NT2/D1 (cell line): ENCODE measurements around the gene CRTC1.

Source experiments
- DNase-seq: peaks from one replicate; pipeline ENCODE4 v3.0.0-alpha.2; 2011; ENCODE audit warnings: low read depth, low spot score
- H3K27me3 ChIP-seq: 2 replicates; pipeline ENCODE4 v1.6.0; 2011; ENCODE audit warnings: mild to moderate bottlenecking; ENCODE audit not compliant: insufficient read length, insufficient read depth
- H3K36me3 ChIP-seq: 2 replicates; pipeline ENCODE4 v1.6.1; 2011; ENCODE audit warnings: mild to moderate bottlenecking, low read length, mixed read lengths; ENCODE audit not compliant: insufficient read depth, insufficient read length
- H3K4me1 ChIP-seq: 2 replicates; pipeline ENCODE4 v1.5.1; 2011; ENCODE audit not compliant: insufficient read depth, insufficient read length
- H3K4me3 ChIP-seq: 2 replicates; pipeline ENCODE4 v1.5.1; 2011; ENCODE audit warnings: low read depth; ENCODE audit not compliant: insufficient read length
- H3K9ac ChIP-seq: 2 replicates; pipeline ENCODE4 v1.6.0; 2011; ENCODE audit warnings: low read depth; ENCODE audit not compliant: insufficient read length
- H3K9me3 ChIP-seq: 2 replicates; pipeline ENCODE4 v1.5.1; 2011; ENCODE audit warnings: mild to moderate bottlenecking, low read length; ENCODE audit not compliant: insufficient read depth
- SUZ12 ChIP-seq: IDR thresholded peaks from 2 replicates; pipeline ENCODE4 v1.6.1; 2011; ENCODE audit not compliant: insufficient read length, insufficient read depth; ENCODE audit errors: extremely low read depth
- YY1 ChIP-seq: IDR thresholded peaks from 2 replicates; pipeline ENCODE4 v1.6.1; 2011; ENCODE audit not compliant: insufficient read length, insufficient read depth
- ZNF274 ChIP-seq: IDR thresholded peaks from 2 replicates; pipeline ENCODE4 v1.6.1; 2011; ENCODE audit warnings: mild to moderate bottlenecking, low read depth, low read length

The CRTC1 gene

GRCh38 chr19:18666784-18667183, 16.7 kb upstream of the CRTC1 start:
- peaks cover 22% of the 10 kb centered on the region for H3K36me3 ChIP-seq
- H3K27me3 ChIP-seq: no peaks in the 10 kb centered on the region
- peaks cover 20% of the 10 kb centered on the region for H3K4me1 ChIP-seq
- no peak overlapping the region for H3K9ac ChIP-seq
- no peak overlapping the region for H3K4me3 ChIP-seq
- no peak for DNase-seq
- H3K9me3 ChIP-seq: no peaks in the 10 kb centered on the region
- TF ChIP-seq YY1 (no peak), SUZ12 (no peak), ZNF274 (no peak)

- H3K36me3 ChIP-seq: peaks cover 22% of the 10 kb centered on the region
- no peaks in the 10 kb centered on the region for H3K27me3 ChIP-seq
- no peaks in the 10 kb centered on the region for H3K9me3 ChIP-seq
- DNase-seq: no peak
- TF ChIP-seq SUZ12: no peak
- TF ChIP-seq ZNF274: no peak
- TF ChIP-seq YY1: no peak
- no peak overlapping the region for H3K4me3 ChIP-seq
- no peak overlapping the region for H3K9ac ChIP-seq
- H3K4me1 ChIP-seq: peaks cover 24% of the 10 kb centered on the region
Observed at GRCh38 chr19:18667531-18668251, 15.8 kb upstream of the CRTC1 start.

- no peak for DNase-seq
- peaks cover 22% of the 10 kb centered on the region for H3K36me3 ChIP-seq
Observed at GRCh38 chr19:18668252-18668631, 15.2 kb upstream of the CRTC1 start.

GRCh38 chr19:18668744-18669523, 14.5 kb upstream of the CRTC1 start:
- H3K27me3 ChIP-seq: no peaks in the 10 kb centered on the region
- no peak overlapping the region for H3K9ac ChIP-seq
- peaks cover 22% of the 10 kb centered on the region for H3K36me3 ChIP-seq
- no peak for TF ChIP-seq SUZ12
- no peak for TF ChIP-seq YY1
- no peak for TF ChIP-seq ZNF274
- H3K4me3 ChIP-seq: no peak overlapping the region
- DNase-seq: no peak
- H3K9me3 ChIP-seq: no peaks in the 10 kb centered on the region
- H3K4me1 ChIP-seq: peaks cover 16% of the 10 kb centered on the region

More at GRCh38 chr19:18668252-18668631, 15.2 kb upstream of the CRTC1 start:
- Histone ChIP-seq H3K9me3 (no peaks in the 10 kb centered on the region), H3K4me3 (no peak overlapping the region), H3K9ac (no peak overlapping the region), H3K4me1 (peaks cover 19% of the 10 kb centered on the region), H3K27me3 (no peaks in the 10 kb centered on the region)
- no peak for TF ChIP-seq YY1
- no peak for TF ChIP-seq ZNF274
- no peak for TF ChIP-seq SUZ12

GRCh38 chr19:18669524-18669817, 14.0 kb upstream of the CRTC1 start:
- Histone ChIP-seq H3K4me3 (no peak overlapping the region), H3K27me3 (no peaks in the 10 kb centered on the region), H3K9me3 (no peaks in the 10 kb centered on the region), H3K4me1 (peaks cover 13% of the 10 kb centered on the region), H3K36me3 (peaks cover 22% of the 10 kb centered on the region), H3K9ac (no peak overlapping the region)
- TF ChIP-seq YY1: no peak
- TF ChIP-seq SUZ12: no peak
- TF ChIP-seq ZNF274: no peak
- no peak for DNase-seq

- Histone ChIP-seq H3K36me3 (peaks cover 22% of the 10 kb centered on the region), H3K9ac (no peak overlapping the region), H3K9me3 (0 out of 2 replicates have a peak, but pooled peaks cover 3% of the 10 kb centered on the region), H3K4me1 (peaks cover 13% of the 10 kb centered on the region), H3K27me3 (no peaks in the 10 kb centered on the region), H3K4me3 (no peak overlapping the region)
- DNase-seq: no peak
- TF ChIP-seq SUZ12 (no peak), YY1 (no peak), ZNF274 (no peak)
Observed at GRCh38 chr19:18669883-18670282, 13.6 kb upstream of the CRTC1 start.

- no peak overlapping the region for H3K9ac ChIP-seq
- peaks cover 13% of the 10 kb centered on the region for H3K4me1 ChIP-seq
- DNase-seq: no peak
- H3K36me3 ChIP-seq: peaks cover 22% of the 10 kb centered on the region
- H3K4me3 ChIP-seq: no peak overlapping the region
- 0 out of 2 replicates have a peak, but pooled peaks cover 4% of the 10 kb centered on the region for H3K9me3 ChIP-seq
- no peak for TF ChIP-seq YY1
- TF ChIP-seq ZNF274: no peak
- TF ChIP-seq SUZ12: no peak
- no peaks in the 10 kb centered on the region for H3K27me3 ChIP-seq
Observed at GRCh38 chr19:18670312-18670711, 13.2 kb upstream of the CRTC1 start.
